ENCODE results near the gene ANKRD16.
A peak's percentile ranks its signal among the peaks of the same experiment; 100 is the strongest.
"Not testable (repeated sequence)": the region's sequence is repeated elsewhere in the genome, so short reads cannot be mapped to it uniquely, and the experiment has no call there.

ANKRD16 gene

GRCh38 chr10:5826511-5826910 lies 63.2 kb downstream of the ANKRD16 start:
- H3K14ac ChIP-seq (ENCODE audit: low read length); H3K4me1 ChIP-seq (ENCODE audit: control insufficient read depth in 2 of 2, insufficient read depth in 1 of 2, low read depth in 1 of 2, low read length in 2 of 2); DNase-seq (ENCODE audit: low spot score); H3K27me3 ChIP-seq (ENCODE audit: control insufficient read depth in 3 of 3, insufficient read depth in 3 of 3, low read depth in 1 of 3, low read length in 3 of 3); H3K4me2 ChIP-seq (ENCODE audit: insufficient read depth, low read length, poor library complexity, severe bottlenecking); H3K36me3 ChIP-seq (replicated peaks in 1 of 2; ENCODE audit: control insufficient read depth in 2 of 2, insufficient read depth in 2 of 2, low read length in 2 of 2); H2BK5ac ChIP-seq (ENCODE audit: low read length); H3K9ac ChIP-seq (ENCODE audit: low read depth, low read length, poor library complexity); H2BK12ac ChIP-seq (ENCODE audit: low read length); H3K9me3 ChIP-seq (replicated peaks in 1 of 2; ENCODE audit: control insufficient read depth in 2 of 2, insufficient read depth in 1 of 2, low read depth in 1 of 2, low read length in 2 of 2); H3K4me3 ChIP-seq (ENCODE audit: low read length in 2 of 2); H3K4ac ChIP-seq (ENCODE audit: low read length); H2BK15ac ChIP-seq (ENCODE audit: low read length); H3K79me1 ChIP-seq (ENCODE audit: low read depth, low read length); H3K23ac ChIP-seq (ENCODE audit: low read depth, low read length, poor library complexity); H2BK120ac ChIP-seq (ENCODE audit: low read depth, low read length); H4K8ac ChIP-seq (ENCODE audit: low read depth, low read length); H3K18ac ChIP-seq (ENCODE audit: low read length); H2AK5ac ChIP-seq (ENCODE audit: low read depth, low read length); H2AFZ ChIP-seq (ENCODE audit: low read length); H3K27ac ChIP-seq (replicated peaks; ENCODE audit: low read length); H4K91ac ChIP-seq (ENCODE audit: low read depth, low read length, poor library complexity): not testable (repeated sequence)
- no CpG with 5 or more reads among the region's 6 CpGs for WGBS, 2 donors (ENCODE audit: extremely low coverage in 2 of 2, insufficient read length in 2 of 2, insufficient replicate concordance in 1 of 2)

- no peak overlapping the region for H2AFZ ChIP-seq (ENCODE audit: low read length)
Observed at GRCh38 chr10:5818894-5819293, 70.8 kb downstream of the ANKRD16 start.

GRCh38 chr10:5818048-5818331 lies 71.7 kb downstream of the ANKRD16 start:
- no peak overlapping the region for H2BK12ac ChIP-seq (ENCODE audit: low read length)
- H2BK15ac ChIP-seq (ENCODE audit: low read length) = no peak overlapping the region
- H4K91ac ChIP-seq (ENCODE audit: low read depth, low read length, poor library complexity) = no peak overlapping the region
- H2BK120ac ChIP-seq (ENCODE audit: low read depth, low read length) = no peak overlapping the region
- no peak overlapping the region for H3K23ac ChIP-seq (ENCODE audit: low read depth, low read length, poor library complexity)
- no CpG with 5 or more reads among the region's 2 CpGs for WGBS, 2 donors (ENCODE audit: extremely low coverage in 2 of 2, insufficient read length in 2 of 2, insufficient replicate concordance in 1 of 2)
- peaks cover 0 to 4% (median 0%) of the 10 kb centered on the region in 3 experiments for H3K27me3 ChIP-seq (ENCODE audit: control insufficient read depth in 3 of 3, insufficient read depth in 3 of 3, low read depth in 1 of 3, low read length in 3 of 3)
- H3K18ac ChIP-seq (ENCODE audit: low read length) = no peak overlapping the region
- H3K14ac ChIP-seq (ENCODE audit: low read length) = no peak overlapping the region
- H3K9ac ChIP-seq (ENCODE audit: low read depth, low read length, poor library complexity) = no peak overlapping the region
- no peaks in the 10 kb centered on the region for H3K9me3 ChIP-seq (replicated peaks in 1 of 2; ENCODE audit: control insufficient read depth in 2 of 2, insufficient read depth in 1 of 2, low read depth in 1 of 2, low read length in 2 of 2)
- H3K4me3 ChIP-seq (ENCODE audit: low read length in 2 of 2) = no peak overlapping the region
- H3K79me1 ChIP-seq (ENCODE audit: low read depth, low read length) = peaks cover 2% of the 10 kb centered on the region
- no peak overlapping the region for H3K4me2 ChIP-seq (ENCODE audit: insufficient read depth, low read length, poor library complexity, severe bottlenecking)
- H2BK5ac ChIP-seq (ENCODE audit: low read length) = no peak overlapping the region
- peaks cover 1 to 6% of the 10 kb centered on the region in 2 donors for H3K36me3 ChIP-seq (replicated peaks in 1 of 2; ENCODE audit: control insufficient read depth in 2 of 2, insufficient read depth in 2 of 2, low read length in 2 of 2)
- no peak for DNase-seq (ENCODE audit: low spot score)
- no peak overlapping the region for H4K8ac ChIP-seq (ENCODE audit: low read depth, low read length)
- no peak overlapping the region for H3K4ac ChIP-seq (ENCODE audit: low read length)
- no peaks in the 10 kb centered on the region for H3K4me1 ChIP-seq (ENCODE audit: control insufficient read depth in 2 of 2, insufficient read depth in 1 of 2, low read depth in 1 of 2, low read length in 2 of 2)
- H3K27ac ChIP-seq (replicated peaks; ENCODE audit: low read length) = no peak overlapping the region
- H2AFZ ChIP-seq (ENCODE audit: low read length) = no peak overlapping the region
- H2AK5ac ChIP-seq (ENCODE audit: low read depth, low read length) = no peak overlapping the region

More at GRCh38 chr10:5818894-5819293, 70.8 kb downstream of the ANKRD16 start:
- WGBS, 2 donors (ENCODE audit: extremely low coverage in 2 of 2, insufficient read length in 2 of 2, insufficient replicate concordance in 1 of 2) = no CpG with 5 or more reads among the region's 6 CpGs
- peak overlapping the region; percentile 38 for H3K14ac ChIP-seq (ENCODE audit: low read length)
- H3K4me2 ChIP-seq (ENCODE audit: insufficient read depth, low read length, poor library complexity, severe bottlenecking) = no peak overlapping the region
- H3K18ac ChIP-seq (ENCODE audit: low read length) = no peak overlapping the region
- H3K4ac ChIP-seq (ENCODE audit: low read length) = no peak overlapping the region
- H3K4me3 ChIP-seq (ENCODE audit: low read length in 2 of 2) = no peak overlapping the region
- H3K9me3 ChIP-seq (replicated peaks in 1 of 2; ENCODE audit: control insufficient read depth in 2 of 2, insufficient read depth in 1 of 2, low read depth in 1 of 2, low read length in 2 of 2) = no peaks in the 10 kb centered on the region
- H2BK12ac ChIP-seq (ENCODE audit: low read length) = no peak overlapping the region
- H3K36me3 ChIP-seq (replicated peaks in 1 of 2; ENCODE audit: control insufficient read depth in 2 of 2, insufficient read depth in 2 of 2, low read length in 2 of 2) = peaks cover 1 to 6% of the 10 kb centered on the region in 2 donors
- H2BK15ac ChIP-seq (ENCODE audit: low read length) = no peak overlapping the region
- no peaks in the 10 kb centered on the region for H3K79me1 ChIP-seq (ENCODE audit: low read depth, low read length)
- no peak overlapping the region for H3K27ac ChIP-seq (replicated peaks; ENCODE audit: low read length)
- no peak overlapping the region for H4K8ac ChIP-seq (ENCODE audit: low read depth, low read length)
- no peak overlapping the region for H3K23ac ChIP-seq (ENCODE audit: low read depth, low read length, poor library complexity)
- H2AK5ac ChIP-seq (ENCODE audit: low read depth, low read length) = no peak overlapping the region
- DNase-seq (ENCODE audit: low spot score) = no peak
- H3K9ac ChIP-seq (ENCODE audit: low read depth, low read length, poor library complexity) = no peak overlapping the region
- no peak overlapping the region for H2BK120ac ChIP-seq (ENCODE audit: low read depth, low read length)
- no peak overlapping the region for H2BK5ac ChIP-seq (ENCODE audit: low read length)
- no peak overlapping the region for H4K91ac ChIP-seq (ENCODE audit: low read depth, low read length, poor library complexity)
- H3K27me3 ChIP-seq (ENCODE audit: control insufficient read depth in 3 of 3, insufficient read depth in 3 of 3, low read depth in 1 of 3, low read length in 3 of 3) = peaks cover 0 to 4% (median 0%) of the 10 kb centered on the region in 3 experiments
- H3K4me1 ChIP-seq (ENCODE audit: control insufficient read depth in 2 of 2, insufficient read depth in 1 of 2, low read depth in 1 of 2, low read length in 2 of 2) = no peaks in the 10 kb centered on the region

GRCh38 chr10:5817322-5818047 lies 72.2 kb downstream of the ANKRD16 start:
- Histone ChIP-seq H3K23ac (ENCODE audit: low read depth, low read length, poor library complexity) (no peak overlapping the region), H3K4me2 (ENCODE audit: insufficient read depth, low read length, poor library complexity, severe bottlenecking) (no peak overlapping the region), H2BK120ac (ENCODE audit: low read depth, low read length) (no peak overlapping the region), H3K4me1 (ENCODE audit: control insufficient read depth in 2 of 2, insufficient read depth in 1 of 2, low read depth in 1 of 2, low read length in 2 of 2) (no peaks in the 10 kb centered on the region), H2BK5ac (ENCODE audit: low read length) (no peak overlapping the region), H3K4ac (ENCODE audit: low read length) (no peak overlapping the region), H3K79me1 (ENCODE audit: low read depth, low read length) (peaks cover 4% of the 10 kb centered on the region), H2AFZ (ENCODE audit: low read length) (no peak overlapping the region), H4K91ac (ENCODE audit: low read depth, low read length, poor library complexity) (no peak overlapping the region), H3K27me3 (ENCODE audit: control insufficient read depth in 3 of 3, insufficient read depth in 3 of 3, low read depth in 1 of 3, low read length in 3 of 3) (peaks cover 0 to 4% (median 0%) of the 10 kb centered on the region in 3 experiments), H3K4me3 (ENCODE audit: low read length in 2 of 2) (no peak overlapping the region), H3K18ac (ENCODE audit: low read length) (no peak overlapping the region), H3K9me3 (replicated peaks in 1 of 2; ENCODE audit: control insufficient read depth in 2 of 2, insufficient read depth in 1 of 2, low read depth in 1 of 2, low read length in 2 of 2) (no peaks in the 10 kb centered on the region), H3K14ac (ENCODE audit: low read length) (no peak overlapping the region), H2AK5ac (ENCODE audit: low read depth, low read length) (no peak overlapping the region), H3K27ac (replicated peaks; ENCODE audit: low read length) (no peak overlapping the region), H2BK12ac (ENCODE audit: low read length) (no peak overlapping the region), H3K9ac (ENCODE audit: low read depth, low read length, poor library complexity) (no peak overlapping the region), H2BK15ac (ENCODE audit: low read length) (no peak overlapping the region), H4K8ac (ENCODE audit: low read depth, low read length) (no peak overlapping the region), H3K36me3 (replicated peaks in 1 of 2; ENCODE audit: control insufficient read depth in 2 of 2, insufficient read depth in 2 of 2, low read length in 2 of 2) (peaks cover 1 to 6% of the 10 kb centered on the region in 2 donors)
- DNase-seq (ENCODE audit: low spot score) = no peak
- WGBS, 2 donors (ENCODE audit: extremely low coverage in 2 of 2, insufficient read length in 2 of 2, insufficient replicate concordance in 1 of 2) = no CpG with 5 or more reads among the region's 4 CpGs
